HL-60 (cell line): Measurements from ENCODE around the gene OR2T6.

ENCODE experiments used
- CTCF ChIP-seq: IDR thresholded peaks from one replicate; pipeline ENCODE4 v1.5.1; 2011; ENCODE audit warnings: low read length, control low read depth, inconsistent platforms; ENCODE audit not compliant: insufficient read depth
- GABPA ChIP-seq: IDR thresholded peaks from 2 replicates; pipeline ENCODE4 v1.6.1; 2012; ENCODE audit warnings: low read depth
- REST ChIP-seq: IDR thresholded peaks from 2 replicates; pipeline ENCODE4 v1.6.1; 2012; ENCODE audit warnings: low read depth; ENCODE audit not compliant: insufficient replicate concordance

- TF ChIP-seq CTCF (no peak), REST (no peak), GABPA (no peak)
These were observed 14.3 kb upstream of the OR2T6 start, which contains the start of gene OR2T4 for GRCh38 chr1:248361121-248361715.
